Umbilical cord (tissue), 2 donors: Measurements from ENCODE around the gene SIM1. TPM values are rescaled to one million over a fixed set of nuclear protein-coding genes. Genes with fewer than 3 reads are reported as not detected.

Experiments
- DNase-seq: peaks from one replicate; pipeline ENCODE4 v3.0.0-alpha.2; 2015; ENCODE audit warnings: low spot score
- total RNA-seq: library from RNA; depleted of rRNA; stranded (reverse); fragments of >200 nt; gene quantifications from one replicate; pipeline ENCODE4 v1.2.3, GENCODE V29; 2014; ENCODE audit warnings: low replicate concordance; ENCODE audit not compliant: insufficient read depth

SIM1 gene
- 6.5 TPM for total RNA-seq

DNA sequence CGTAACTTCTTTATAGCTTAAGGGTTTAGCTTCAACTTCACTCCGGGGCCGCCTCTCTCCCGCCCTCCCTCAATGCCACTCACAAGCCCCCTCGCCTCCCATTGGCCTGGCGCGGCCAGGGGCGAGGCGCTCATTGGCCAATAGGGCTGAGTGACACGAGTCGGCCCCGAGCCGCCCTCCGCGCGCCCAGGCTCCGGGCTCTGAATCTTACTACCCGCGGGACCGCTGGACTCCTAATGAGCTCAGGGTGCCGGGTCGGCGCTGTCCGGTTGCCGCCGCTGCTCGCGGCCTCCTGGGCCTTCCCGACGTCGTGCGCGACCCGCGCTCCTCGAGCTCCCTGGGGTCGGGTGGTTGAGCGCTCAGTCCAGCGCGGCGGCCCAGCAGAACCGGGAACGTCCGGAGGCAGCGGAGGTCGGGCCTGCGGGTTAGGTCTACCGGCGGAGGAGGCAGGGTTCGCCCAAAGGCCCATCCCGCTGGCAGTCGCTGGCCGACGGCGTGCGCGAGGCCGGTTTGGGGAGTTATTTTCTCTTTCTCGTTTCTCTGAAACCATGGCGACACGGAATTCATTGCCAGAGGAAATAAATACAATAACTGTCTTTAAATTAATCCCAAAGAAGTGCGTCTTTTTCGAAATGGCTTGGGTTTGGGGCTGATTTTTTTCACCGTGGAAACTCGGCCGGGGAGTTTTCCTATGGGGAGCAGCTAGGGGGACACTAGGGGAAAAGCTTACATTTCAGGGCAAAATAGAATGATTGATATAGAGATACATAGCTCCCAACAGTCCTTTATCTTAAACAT is at the start of gene SIM1:
Gene SIM1 (minus strand): TSS at position 19 of the 798 bp plus-strand sequence. CDS start 1,453 bp downstream, outside the sequence.
- DNase-seq = peak; percentile 79

DNA sequence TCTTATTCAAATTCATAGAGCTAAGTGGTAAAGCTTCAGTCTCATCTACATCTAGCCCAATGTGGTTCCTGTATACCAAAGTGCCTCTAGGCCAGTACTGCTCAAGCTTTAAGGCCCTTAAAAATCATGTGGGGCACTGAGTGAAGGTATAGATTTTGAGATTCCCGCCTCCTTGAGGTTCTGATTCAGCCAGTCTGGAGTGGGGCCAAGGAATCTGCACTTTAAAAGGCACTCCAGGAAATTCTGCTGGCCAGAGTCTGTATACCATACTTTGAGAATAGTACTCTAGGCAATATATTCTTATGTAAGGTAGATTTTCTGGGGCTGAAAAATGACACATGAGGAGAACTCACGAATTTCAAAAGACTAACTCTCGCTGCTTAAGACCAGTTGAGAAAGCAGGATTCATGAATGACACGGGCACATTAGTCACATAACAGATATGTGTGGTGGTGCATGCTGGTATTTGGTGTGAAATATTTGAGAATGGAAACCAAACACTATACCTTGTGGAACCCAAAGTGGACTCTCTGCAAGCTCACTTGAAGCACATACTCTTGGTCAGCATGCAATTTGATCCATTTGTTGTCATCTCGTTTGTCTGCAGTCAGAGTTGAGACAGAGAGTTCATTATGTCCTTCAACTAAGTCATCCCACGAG is 47.6 kb upstream of the SIM1 start:
- no peak for DNase-seq

DNA sequence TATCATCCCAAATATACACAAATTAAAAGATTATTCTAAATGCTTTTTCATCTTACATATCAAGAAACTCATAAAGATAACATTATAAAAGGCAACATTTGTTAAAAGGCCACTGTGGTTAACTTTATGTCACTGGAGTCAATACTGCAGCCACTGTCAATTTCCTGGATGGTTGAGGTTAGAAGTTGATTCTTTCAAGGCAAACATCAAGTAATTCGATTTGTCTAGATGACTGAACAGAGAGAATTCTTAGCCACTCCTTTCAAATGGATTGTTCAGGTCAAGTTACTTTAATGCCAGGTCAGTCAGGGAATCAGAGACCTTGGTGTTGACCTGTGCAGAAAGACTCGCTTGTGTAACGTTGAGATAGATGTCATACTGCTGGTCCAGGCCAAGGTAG is 44.4 kb upstream of the SIM1 start:
- DNase-seq = no peak

DNA sequence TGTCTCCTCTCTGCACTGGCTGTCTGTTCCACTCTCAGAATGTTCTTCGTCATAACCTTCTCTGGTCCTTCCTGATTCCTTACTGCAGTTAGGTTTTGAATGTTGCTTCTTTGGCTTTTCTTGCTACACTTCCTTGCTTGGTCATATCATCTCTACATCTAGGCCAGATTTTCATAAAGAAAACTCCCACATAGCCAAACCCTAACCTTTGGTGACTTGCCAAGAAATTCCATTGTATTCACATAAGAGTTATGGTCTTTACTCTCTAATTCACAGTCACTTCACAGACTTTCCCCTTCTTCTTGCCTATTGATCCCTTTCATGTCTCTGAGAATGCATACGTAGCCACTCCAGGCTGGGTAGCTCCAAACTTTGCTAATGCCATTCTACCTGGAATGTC is 41.9 kb upstream of the SIM1 start:
- no peak for DNase-seq

DNA sequence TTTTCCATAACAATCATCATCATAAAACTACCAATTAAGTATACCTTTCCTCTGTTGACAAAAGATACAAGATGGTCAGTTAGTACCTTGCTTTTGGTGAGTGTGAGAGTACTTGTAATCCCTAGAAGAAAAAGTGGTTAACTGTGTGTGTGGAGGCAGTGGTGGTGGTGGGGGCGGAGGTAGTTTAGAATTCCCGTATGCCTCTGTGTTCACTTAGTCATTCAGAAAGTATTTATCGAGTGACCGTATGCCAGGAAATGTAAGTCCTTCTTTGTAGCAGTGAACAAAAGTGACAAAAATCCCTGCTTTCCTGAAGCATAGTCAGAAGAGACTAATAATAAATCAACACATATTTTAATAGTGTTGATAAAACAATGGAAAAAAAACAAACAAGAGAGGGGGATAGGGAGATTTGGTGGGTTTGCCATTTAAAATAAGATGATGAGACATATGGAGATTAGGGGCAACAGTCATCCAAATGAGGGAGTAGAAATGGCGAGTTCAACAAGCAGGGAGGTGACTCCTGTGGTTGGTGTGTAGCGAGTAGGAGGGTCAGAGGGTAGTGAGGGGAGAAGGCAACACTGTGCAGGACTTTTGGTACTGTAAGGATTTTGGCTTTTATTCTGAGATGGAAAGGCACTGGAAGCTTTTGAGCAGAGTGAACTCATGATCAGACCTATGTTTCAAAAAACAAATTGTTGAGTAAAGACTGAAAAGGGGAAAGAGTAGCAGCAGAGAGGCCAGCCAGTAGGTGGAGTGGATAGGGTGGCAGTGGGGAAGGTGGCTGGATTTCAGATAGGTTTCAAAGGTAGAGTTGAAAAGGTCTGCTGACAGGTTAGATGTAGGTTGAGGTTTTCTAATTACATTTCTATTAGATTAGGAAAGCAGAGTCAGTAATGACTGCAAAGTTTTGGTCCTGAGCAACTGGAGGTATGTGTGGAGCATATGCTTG is 40.3 kb upstream of the SIM1 start:
- DNase-seq = peak; percentile 19

DNA sequence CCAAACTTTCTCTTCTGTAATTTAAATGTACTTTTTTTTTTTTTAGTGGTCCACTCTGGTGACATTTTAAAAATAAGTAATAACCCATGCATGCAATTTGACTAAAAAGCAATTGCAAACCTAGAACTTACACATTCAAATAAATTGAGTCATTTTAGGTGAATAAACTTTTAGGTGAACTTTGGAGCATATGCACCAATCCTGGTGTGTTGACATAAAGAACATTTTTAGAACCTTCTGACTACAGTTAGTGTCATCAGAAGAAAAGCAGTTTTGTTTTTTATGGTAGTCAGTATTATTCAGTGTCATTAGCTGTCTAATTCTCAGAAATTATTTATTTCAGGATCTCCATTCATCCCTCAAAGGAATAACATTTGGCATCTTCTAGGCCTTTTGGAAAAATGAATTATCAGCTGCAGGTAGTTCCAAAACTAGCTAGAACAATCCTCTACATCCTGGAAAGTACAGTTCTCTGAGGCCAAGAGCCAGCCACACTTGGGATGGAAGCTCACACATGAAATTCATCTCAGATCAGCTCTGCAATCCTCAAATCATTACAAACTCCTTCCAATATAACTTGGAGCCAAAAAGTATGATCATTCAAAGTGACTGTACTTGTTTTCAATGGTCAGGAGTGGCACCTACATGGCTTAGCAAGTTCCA is 38.5 kb upstream of the SIM1 start:
- no peak for DNase-seq

GRCh38 chr6:100493206-100493888 is 28.6 kb upstream of the SIM1 start:
- peak; percentile 40 for DNase-seq

DNA sequence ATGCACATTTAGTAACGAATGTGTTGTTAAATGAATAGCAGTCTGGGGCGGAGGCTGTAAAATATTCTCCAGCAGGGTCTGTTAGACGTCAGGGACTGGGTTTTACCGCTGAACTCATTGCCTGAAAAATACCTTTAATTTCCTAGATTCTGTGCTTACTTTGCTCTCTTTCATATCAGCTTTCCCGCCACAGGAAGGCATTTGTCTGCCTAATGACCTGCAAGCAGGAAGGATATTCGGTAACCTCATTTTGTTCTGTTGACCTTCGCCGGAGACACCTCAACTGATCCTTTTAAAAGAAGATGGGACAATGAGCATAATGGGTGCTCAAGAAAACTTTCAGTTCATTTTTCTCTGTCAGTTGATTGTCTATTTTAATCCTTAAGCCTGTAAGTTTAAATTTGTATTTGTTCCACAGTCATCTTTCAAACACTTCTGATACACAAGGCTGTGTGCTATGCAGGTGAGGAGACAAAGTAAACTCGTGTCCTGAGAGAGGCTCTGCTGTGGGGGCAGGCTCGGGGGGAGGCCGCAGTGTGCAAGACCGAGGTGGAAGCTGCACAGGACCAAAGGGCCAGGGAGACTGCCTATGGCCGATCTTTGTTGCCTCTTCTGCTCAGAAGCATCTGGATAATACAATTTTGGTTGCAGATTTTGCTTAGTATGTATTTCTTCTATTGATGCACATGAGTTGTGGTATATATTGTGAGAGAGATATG is 27.4 kb upstream of the SIM1 start:
- DNase-seq = no peak

DNA sequence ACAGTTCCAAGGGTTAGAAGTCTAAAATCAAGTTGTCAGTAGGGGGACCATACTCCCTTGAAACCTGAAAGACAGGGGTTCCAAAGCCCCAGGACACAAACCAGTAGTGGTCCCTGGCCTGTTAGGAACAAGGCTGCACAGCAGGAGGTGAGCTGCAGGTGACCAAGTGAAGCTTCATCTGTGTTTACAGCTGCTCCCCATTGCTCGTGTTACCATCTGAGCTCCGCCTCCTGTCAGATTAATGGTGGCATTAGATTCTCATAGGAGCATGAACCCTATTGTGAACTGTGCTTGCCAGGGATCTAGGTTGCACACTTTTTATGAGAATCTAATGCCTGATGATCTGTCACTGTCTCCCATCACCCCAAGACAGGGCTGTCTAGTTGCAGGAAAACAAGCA is 25.3 kb upstream of the SIM1 start:
- no peak for DNase-seq

DNA sequence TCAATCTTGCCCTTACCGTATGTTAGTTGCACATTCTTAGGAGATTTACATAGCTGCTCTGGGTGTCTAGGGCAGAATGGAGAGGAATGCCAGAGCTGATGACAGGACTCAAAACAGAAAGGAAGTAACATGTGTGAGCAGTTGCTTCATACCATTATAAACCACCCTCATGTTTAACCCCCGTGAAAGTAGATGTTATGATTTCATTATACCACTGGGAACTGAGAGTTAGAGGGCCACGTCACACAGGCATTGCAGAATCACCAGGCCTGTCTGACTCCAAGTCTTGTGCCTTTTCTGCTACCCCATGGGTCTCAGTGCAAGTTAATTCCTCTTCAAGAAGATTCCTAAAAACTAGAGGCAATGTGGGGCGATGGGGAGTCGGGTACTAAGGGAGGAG is 23.5 kb upstream of the SIM1 start:
- no peak for DNase-seq

DNA sequence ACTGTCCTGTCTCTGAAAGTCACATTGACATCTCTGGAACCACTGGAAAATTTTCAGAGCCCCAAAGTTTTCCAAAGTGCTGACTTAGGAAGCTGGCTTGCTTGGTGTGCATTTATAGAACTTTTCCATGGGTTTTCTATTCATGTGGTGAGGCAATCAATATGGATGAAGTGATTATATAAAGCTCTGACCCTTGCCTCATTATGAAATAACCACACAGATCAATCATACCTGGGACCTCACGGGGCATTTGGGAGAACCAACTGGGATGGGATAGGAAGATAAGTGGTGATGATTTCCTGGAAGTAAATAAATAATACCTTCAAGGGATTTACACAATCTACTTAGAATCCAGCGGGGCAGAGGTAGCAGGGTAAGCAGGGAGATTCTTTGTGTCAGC is 22.9 kb upstream of the SIM1 start:
- no peak for DNase-seq

- DNase-seq = no peak
Measured at GRCh38 chr6:100485268-100485667, 20.5 kb upstream of the SIM1 start.

- DNase-seq = no peak
Measured at GRCh38 chr6:100484474-100484873, 19.8 kb upstream of the SIM1 start.

DNA sequence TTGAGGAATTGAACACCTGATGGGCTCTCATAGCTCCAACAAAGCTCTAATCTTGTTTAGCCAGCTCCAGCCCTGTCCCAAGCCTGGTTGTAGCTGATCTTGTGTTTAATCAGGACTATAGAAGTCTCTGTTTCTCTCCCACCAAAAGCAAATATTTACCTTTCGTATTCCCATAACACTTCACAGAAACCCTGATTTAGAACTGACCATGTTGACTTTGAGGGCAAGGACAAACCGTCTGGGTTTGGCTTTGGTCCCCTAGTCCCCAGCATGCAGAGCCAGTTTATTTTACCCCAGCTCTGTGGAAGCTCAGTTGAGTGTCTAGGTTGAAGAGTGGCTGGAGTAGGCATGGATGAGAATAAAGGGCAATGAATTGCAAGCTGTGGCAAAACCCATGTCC is 18.0 kb upstream of the SIM1 start:
- no peak for DNase-seq

DNA sequence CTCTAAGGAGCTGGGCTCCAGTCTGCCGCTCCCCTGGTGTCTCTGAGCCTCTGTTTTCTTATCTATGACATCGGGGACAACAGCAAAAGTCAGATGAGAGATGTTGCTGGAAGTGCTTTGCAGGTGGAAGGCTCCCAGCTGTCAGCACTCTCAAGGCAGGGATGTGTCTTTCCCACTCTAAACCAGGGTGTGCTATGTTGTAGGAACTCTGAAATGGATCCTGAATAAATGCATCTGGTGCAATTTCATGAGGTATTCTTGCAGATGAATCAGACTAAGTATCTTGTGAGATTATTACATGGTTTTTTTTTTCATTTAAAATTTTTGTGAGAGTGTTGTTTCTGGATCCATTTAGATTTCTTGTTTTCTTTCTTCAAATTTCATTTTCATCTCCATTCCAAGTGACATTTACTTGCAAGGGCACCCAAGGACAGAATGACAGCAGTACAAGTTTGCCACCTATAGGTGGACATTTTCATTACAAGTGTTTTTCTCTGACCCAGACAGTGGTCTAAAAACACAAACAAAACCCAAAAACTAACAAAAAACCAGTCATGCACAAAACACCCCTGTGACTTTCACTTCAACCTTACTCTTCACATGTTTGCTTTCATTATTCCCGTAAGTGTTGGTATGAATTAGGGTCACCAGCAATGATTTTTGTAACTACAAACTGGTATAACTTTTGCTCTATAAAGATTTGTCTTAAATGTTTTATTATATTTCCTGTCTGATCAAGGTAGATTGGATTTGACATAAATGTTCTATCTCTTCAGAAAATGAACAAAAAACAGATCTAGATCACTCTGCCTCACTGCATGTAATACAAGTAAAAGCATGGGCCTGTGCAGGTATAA is 14.7 kb upstream of the SIM1 start:
- no peak for DNase-seq

DNA sequence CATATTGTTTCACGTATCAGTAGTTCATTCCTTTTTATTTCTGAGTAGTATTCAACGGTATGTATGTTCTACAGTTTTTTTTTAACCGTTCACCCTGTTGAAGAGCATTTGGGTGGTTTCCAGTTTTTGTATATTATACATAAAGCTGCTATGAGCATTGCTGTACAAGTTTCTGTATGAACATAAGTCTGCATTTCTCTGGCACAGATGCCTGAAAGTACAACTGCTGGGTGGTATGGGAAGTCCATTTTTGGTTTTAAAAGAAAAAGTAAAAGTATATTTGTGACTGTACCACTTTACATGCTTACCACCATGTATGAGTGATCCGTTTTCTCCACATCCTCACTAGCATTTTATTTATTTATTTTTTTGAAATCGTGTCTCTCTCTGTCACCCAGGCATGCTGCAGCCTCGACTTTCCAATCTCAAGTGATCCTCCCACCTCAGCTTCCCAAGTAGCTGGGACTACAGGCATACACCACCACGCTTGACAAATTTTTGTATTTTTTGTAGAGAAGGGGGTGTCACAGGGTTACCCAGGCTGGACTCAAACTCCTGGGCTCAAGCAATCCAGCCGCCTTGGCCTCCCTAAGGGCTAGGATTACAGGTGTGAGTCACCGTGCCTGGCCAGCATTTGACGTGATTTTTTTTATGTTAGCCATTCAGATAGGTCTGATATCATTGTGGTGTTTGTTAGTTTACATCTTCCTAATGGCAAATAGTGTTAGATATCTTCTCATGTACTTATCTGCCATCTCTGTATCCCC is 11.0 kb upstream of the SIM1 start:
- DNase-seq = no peak

DNA sequence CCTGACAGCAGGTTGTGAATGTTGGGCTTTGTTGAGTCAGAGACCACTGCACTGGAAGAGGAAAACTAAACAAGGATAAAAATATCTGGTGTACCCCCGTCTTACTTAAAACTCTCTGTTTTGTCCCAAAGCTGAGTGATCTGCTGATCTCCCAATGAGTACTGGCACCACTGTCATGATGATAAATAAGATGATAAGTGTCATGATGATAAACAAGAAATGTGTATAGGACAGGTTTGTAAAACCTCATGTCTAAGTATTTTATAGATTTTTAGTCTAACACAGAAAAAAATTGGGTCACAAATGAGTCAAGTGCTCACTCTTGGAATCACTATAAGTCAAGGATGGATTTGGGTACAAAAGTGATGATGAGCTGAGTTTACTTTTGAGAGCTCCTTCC is 8.5 kb upstream of the SIM1 start:
- DNase-seq = no peak

DNA sequence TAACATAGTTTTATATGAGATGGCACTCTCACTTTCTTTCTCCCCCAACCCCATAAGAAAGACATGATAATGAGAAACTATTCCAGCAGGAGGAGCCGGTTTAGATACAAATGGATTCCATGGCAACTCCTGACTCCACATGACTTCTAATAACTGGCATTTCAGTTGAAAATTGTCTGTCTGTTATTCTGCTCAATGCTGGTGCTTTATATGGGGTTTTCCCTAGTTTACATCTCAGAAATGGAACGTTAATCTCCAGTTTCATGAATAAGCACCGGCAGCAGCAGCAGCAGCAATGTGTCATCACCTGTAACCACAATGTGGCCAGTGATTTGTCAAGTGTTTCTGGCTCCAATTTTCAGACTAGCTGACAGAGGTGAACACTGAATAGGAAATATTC is 8.0 kb upstream of the SIM1 start:
- no peak for DNase-seq
